ENCODE measurements around the gene AGRP.

AGRP gene

DNA sequence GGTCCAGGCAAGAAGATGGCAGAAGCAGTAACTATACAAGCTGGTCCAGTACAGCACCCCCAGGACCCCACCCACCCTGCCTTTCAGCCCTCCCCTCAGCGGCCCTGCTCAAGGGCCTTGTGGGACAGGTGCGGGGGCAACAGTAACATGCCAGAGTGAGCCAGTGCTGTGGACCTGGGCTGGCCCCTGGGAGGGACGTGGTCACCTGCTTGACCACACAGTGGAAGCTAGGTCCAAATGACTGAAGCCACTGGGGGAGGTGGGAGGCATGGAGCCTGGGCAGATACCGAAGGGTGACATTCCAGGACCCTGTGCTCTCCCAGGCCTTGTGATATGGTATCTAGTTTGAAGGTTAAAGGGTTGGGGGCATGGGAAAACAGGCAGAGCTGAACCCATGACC, 19.7 kb downstream of the AGRP start:
- peaks cover 22% of the 10 kb centered on the region for H3K36me3 ChIP-seq (ENCODE audit: control insufficient read depth, insufficient read depth, low read length)
- H3K4me1 ChIP-seq (ENCODE audit: control insufficient read depth, insufficient read depth, low read length, poor library complexity, severe bottlenecking) = no peaks in the 10 kb centered on the region
- H3K4me3 ChIP-seq (ENCODE audit: insufficient read depth, low read depth, low read length, poor library complexity, severe bottlenecking) = no peak overlapping the region
- no peak overlapping the region for H3K27ac ChIP-seq (ENCODE audit: insufficient read depth, low read length, poor library complexity, severe bottlenecking)
- H3K27me3 ChIP-seq (replicated peaks; ENCODE audit: control insufficient read depth, insufficient read depth, low read length, poor library complexity, severe bottlenecking) = no peaks in the 10 kb centered on the region
- no peak for DNase-seq
- no peaks in the 10 kb centered on the region for H3K9me3 ChIP-seq (ENCODE audit: control insufficient read depth, low read length)

DNA sequence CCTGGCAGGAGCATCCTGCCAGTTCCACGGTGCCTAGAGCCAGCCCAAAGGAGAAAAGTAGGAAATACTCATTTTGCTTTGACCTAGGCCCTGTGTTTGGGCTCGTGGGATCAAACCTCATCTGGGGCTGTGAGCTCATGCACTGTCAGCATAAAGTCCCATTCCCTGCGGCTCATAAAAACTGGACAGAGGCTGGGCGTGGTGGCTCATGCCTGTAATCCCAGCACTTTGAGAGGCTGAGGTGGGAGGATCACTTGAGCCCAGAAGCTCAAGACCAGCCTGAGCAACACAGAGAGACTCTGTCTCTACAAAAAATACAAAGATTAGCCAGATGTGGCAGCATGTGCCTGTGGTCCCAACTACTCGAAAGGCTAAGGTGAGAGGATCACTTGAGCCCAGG, 20.3 kb downstream of the AGRP start:
- Histone ChIP-seq H3K27me3 (replicated peaks; ENCODE audit: control insufficient read depth, insufficient read depth, low read length, poor library complexity, severe bottlenecking) (no peaks in the 10 kb centered on the region), H3K4me3 (ENCODE audit: insufficient read depth, low read depth, low read length, poor library complexity, severe bottlenecking) (no peak overlapping the region), H3K36me3 (ENCODE audit: control insufficient read depth, insufficient read depth, low read length) (peaks cover 22% of the 10 kb centered on the region), H3K9me3 (ENCODE audit: control insufficient read depth, low read length) (no peaks in the 10 kb centered on the region), H3K4me1 (ENCODE audit: control insufficient read depth, insufficient read depth, low read length, poor library complexity, severe bottlenecking) (no peaks in the 10 kb centered on the region), H3K27ac (ENCODE audit: insufficient read depth, low read length, poor library complexity, severe bottlenecking) (no peak overlapping the region)
- DNase-seq = no peak

DNA sequence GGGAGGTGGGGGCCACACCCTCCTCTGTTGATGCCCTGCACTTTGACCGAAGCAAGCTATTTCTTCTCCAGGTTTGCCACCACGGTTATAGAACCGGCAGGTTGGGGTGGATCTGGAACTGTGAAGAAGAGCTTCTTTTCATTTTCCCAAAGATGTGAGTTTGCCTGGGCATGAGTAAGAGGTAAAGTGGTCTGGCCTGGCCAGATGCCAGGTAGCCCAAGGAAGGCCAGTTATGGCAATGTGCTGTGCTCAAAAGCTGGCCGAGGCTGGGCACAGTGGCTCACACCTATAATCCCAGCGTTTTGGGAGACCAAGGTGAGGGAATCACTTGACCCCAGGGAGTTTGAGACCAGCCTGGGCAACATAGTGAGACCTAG, 21.1 kb downstream of the AGRP start:
- H3K27ac ChIP-seq (ENCODE audit: insufficient read depth, low read length, poor library complexity, severe bottlenecking) = no peak overlapping the region
- no peak for DNase-seq
- no peaks in the 10 kb centered on the region for H3K27me3 ChIP-seq (replicated peaks; ENCODE audit: control insufficient read depth, insufficient read depth, low read length, poor library complexity, severe bottlenecking)
- H3K4me3 ChIP-seq (ENCODE audit: insufficient read depth, low read depth, low read length, poor library complexity, severe bottlenecking) = no peak overlapping the region
- no peaks in the 10 kb centered on the region for H3K4me1 ChIP-seq (ENCODE audit: control insufficient read depth, insufficient read depth, low read length, poor library complexity, severe bottlenecking)
- no peaks in the 10 kb centered on the region for H3K9me3 ChIP-seq (ENCODE audit: control insufficient read depth, low read length)
- H3K36me3 ChIP-seq (ENCODE audit: control insufficient read depth, insufficient read depth, low read length) = peaks cover 25% of the 10 kb centered on the region

DNA sequence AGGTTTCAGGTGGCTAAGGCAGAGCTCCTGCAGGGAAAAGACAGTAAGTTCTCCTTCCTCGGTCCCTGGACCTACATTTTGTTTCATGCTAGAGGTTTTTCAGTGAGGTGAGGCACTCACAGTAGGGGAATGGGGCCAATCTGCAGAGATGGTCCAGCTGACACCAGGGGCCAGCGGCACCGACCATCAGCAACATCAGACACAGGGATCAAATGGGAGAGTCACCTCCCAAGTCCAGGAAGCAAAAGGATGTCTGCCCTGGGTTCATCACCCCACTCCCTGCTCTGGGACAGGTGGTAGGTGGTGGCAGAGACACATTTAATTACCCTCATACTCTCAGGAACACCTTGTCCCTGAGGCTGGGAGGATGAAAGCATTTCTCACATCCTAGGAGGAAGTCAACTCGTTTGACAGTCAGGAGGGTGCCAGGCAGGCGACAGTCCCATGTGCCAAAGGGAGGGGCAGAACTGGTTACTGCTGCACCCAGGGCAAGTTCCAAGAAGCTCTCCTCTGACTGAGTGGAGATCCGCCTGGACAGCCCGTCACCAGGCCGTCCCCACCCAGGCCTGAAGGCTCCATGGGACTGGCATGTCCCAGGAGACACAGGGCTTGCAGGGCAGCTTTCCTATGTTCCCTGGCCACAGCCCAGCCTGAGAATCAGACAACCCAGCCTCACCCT, 21.6 kb downstream of the AGRP start:
- Histone ChIP-seq H3K4me1 (ENCODE audit: control insufficient read depth, insufficient read depth, low read length, poor library complexity, severe bottlenecking) (no peaks in the 10 kb centered on the region), H3K36me3 (ENCODE audit: control insufficient read depth, insufficient read depth, low read length) (peaks cover 26% of the 10 kb centered on the region)

DNA sequence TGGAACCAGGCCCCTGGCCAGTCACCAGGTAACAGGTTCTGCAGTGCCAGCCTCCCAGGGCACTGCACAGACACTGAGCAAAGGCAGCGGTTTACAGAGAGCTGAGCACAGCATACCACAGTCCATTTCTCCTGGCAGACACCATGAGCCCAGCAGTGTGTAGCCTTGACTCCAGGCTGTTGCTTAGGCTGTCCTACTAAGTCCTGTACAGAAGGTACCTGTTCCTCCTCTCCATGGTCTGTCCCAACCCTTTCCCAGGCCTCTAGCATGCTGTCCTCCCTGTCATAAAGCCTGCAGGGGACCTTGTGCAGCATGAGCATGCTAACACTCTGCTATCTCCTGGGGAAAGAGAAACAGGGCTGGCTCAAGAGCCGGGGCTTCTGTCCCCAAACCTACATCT, 22.4 kb downstream of the AGRP start:
- no peaks in the 10 kb centered on the region for H3K4me1 ChIP-seq (ENCODE audit: control insufficient read depth, insufficient read depth, low read length, poor library complexity, severe bottlenecking)
- H3K27me3 ChIP-seq (replicated peaks; ENCODE audit: control insufficient read depth, insufficient read depth, low read length, poor library complexity, severe bottlenecking) = no peaks in the 10 kb centered on the region
- no peak for DNase-seq
- H3K36me3 ChIP-seq (ENCODE audit: control insufficient read depth, insufficient read depth, low read length) = peaks cover 26% of the 10 kb centered on the region
- no peak overlapping the region for H3K4me3 ChIP-seq (ENCODE audit: insufficient read depth, low read depth, low read length, poor library complexity, severe bottlenecking)
- H3K9me3 ChIP-seq (ENCODE audit: control insufficient read depth, low read length) = no peaks in the 10 kb centered on the region
- no peak overlapping the region for H3K27ac ChIP-seq (ENCODE audit: insufficient read depth, low read length, poor library complexity, severe bottlenecking)

More for the DNA sequence above, 21.6 kb downstream of the AGRP start:
- DNase-seq = no peak
- no peak overlapping the region for H3K27ac ChIP-seq (ENCODE audit: insufficient read depth, low read length, poor library complexity, severe bottlenecking)
- H3K27me3 ChIP-seq (replicated peaks; ENCODE audit: control insufficient read depth, insufficient read depth, low read length, poor library complexity, severe bottlenecking) = no peaks in the 10 kb centered on the region
- no peak overlapping the region for H3K4me3 ChIP-seq (ENCODE audit: insufficient read depth, low read depth, low read length, poor library complexity, severe bottlenecking)
- H3K9me3 ChIP-seq (ENCODE audit: control insufficient read depth, low read length) = no peaks in the 10 kb centered on the region

DNA sequence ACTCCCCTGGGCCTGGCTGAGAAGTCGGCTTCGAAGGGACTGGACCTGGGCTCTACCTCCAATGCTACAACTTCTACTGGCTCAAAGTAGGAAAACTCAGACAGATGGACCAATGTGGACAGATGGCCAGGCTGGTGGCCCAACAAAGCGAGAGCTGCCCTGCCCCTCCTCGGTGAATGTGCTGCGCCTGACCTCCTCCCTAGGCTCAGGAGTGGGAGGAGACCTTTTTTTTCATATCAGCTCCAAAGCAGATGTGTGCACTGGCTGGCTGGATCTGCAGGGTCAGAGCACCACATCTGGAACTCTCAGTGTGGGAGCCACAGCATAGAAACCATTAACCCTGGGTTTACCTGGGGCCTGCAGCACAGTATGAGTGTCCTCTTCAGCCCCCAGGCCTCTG, 23.2 kb downstream of the AGRP start:
- H3K4me3 ChIP-seq (ENCODE audit: insufficient read depth, low read depth, low read length, poor library complexity, severe bottlenecking) = no peak overlapping the region
- H3K9me3 ChIP-seq (ENCODE audit: control insufficient read depth, low read length) = no peaks in the 10 kb centered on the region
- DNase-seq = no peak
- H3K27me3 ChIP-seq (replicated peaks; ENCODE audit: control insufficient read depth, insufficient read depth, low read length, poor library complexity, severe bottlenecking) = no peaks in the 10 kb centered on the region
- no peaks in the 10 kb centered on the region for H3K4me1 ChIP-seq (ENCODE audit: control insufficient read depth, insufficient read depth, low read length, poor library complexity, severe bottlenecking)
- H3K27ac ChIP-seq (ENCODE audit: insufficient read depth, low read length, poor library complexity, severe bottlenecking) = no peak overlapping the region
- peaks cover 26% of the 10 kb centered on the region for H3K36me3 ChIP-seq (ENCODE audit: control insufficient read depth, insufficient read depth, low read length)

DNA sequence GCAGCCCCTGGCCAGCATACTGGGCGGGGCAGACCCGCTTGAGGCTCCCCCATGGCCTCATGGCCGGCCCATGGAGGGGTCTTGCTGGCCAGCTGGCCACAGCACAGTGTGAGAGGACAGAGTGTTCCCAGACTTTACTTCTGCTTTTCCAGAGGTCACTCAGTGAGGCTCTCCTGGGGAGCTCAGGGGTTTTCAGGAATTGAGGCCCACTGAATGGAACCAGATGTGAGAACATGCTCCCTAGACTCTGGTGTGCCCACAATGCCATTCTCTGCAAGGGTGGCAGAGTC, 23.5 kb downstream of the AGRP start:
- no peak overlapping the region for H3K27ac ChIP-seq (ENCODE audit: insufficient read depth, low read length, poor library complexity, severe bottlenecking)
- no peak overlapping the region for H3K4me3 ChIP-seq (ENCODE audit: insufficient read depth, low read depth, low read length, poor library complexity, severe bottlenecking)
- H3K36me3 ChIP-seq (ENCODE audit: control insufficient read depth, insufficient read depth, low read length) = peaks cover 26% of the 10 kb centered on the region
- H3K4me1 ChIP-seq (ENCODE audit: control insufficient read depth, insufficient read depth, low read length, poor library complexity, severe bottlenecking) = no peaks in the 10 kb centered on the region
- no peaks in the 10 kb centered on the region for H3K9me3 ChIP-seq (ENCODE audit: control insufficient read depth, low read length)
- no peak for DNase-seq
- no peaks in the 10 kb centered on the region for H3K27me3 ChIP-seq (replicated peaks; ENCODE audit: control insufficient read depth, insufficient read depth, low read length, poor library complexity, severe bottlenecking)

DNA sequence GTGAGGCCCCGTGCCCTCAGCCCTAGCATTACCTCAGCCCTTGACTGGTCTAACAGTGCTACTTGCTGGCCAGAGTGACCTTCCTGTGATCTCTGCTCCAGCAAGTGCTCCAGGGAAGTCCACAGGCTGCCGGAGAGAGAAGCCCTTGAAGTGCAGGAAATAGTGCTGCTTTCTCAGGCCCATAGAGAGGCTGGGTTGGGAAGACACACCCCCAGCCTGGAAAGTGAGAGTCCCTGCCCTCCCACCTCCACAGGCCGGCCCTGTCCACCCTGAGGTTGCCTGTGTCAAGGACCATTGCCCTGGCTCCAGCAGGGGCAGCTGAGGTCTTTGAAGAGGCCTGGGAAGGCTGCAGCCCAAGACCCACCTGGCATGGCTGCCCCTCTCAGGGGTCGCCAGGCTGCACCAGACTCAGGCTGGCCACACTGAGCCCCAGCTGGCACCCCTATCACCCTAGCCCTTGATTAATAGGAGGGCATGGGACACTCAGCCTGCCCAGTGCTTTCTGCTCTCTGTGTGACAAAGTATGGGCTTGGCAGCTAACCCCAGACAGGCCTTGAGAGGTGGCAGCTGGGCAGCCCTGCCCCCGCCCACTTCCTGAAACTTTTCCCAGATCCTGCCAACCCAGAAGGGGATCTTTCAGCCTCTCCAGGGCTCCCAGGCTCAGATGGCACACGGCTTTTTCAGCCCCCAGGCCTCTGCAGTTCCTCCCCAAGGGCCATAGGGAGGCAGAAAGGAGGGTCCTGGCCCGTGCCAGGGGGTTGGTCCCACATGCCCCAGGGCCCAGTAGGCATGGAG, 24.1 kb downstream of the AGRP start:
- Histone ChIP-seq H3K27ac (ENCODE audit: insufficient read depth, low read length, poor library complexity, severe bottlenecking) (no peak overlapping the region), H3K9me3 (ENCODE audit: control insufficient read depth, low read length) (no peaks in the 10 kb centered on the region), H3K4me1 (ENCODE audit: control insufficient read depth, insufficient read depth, low read length, poor library complexity, severe bottlenecking) (no peaks in the 10 kb centered on the region), H3K4me3 (ENCODE audit: insufficient read depth, low read depth, low read length, poor library complexity, severe bottlenecking) (no peak overlapping the region), H3K36me3 (ENCODE audit: control insufficient read depth, insufficient read depth, low read length) (peaks cover 26% of the 10 kb centered on the region), H3K27me3 (replicated peaks; ENCODE audit: control insufficient read depth, insufficient read depth, low read length, poor library complexity, severe bottlenecking) (no peaks in the 10 kb centered on the region)
- DNase-seq = no peak

DNA sequence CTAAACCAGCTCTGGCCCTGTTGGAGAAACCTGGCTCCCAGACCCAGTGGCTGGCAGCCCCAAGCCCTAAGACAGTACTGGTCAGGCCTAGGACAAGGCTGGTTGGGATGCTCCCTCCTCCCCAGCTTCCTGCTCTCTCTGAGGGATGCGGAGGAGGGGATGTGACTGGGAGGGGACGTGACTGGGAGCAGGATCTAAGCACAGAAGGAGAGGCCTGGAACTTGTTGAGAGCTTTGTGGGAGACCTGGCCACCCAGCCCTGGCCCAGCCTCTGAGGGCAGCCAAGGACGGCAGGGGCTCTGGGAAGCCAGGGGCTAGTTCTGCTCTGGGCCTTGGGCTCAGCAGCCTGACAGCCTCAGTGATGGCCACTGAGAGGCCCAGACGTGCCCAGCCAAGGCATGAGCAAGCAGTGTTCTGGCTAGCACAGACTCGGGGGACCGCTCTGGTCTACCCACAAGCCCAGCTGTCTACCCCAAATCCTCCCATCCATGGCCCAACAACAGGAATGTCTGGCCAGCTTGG, 25.2 kb downstream of the AGRP start:
- H3K4me3 ChIP-seq (ENCODE audit: insufficient read depth, low read depth, low read length, poor library complexity, severe bottlenecking) = no peak overlapping the region
- no peak for DNase-seq
- H3K9me3 ChIP-seq (ENCODE audit: control insufficient read depth, low read length) = no peaks in the 10 kb centered on the region

DNA sequence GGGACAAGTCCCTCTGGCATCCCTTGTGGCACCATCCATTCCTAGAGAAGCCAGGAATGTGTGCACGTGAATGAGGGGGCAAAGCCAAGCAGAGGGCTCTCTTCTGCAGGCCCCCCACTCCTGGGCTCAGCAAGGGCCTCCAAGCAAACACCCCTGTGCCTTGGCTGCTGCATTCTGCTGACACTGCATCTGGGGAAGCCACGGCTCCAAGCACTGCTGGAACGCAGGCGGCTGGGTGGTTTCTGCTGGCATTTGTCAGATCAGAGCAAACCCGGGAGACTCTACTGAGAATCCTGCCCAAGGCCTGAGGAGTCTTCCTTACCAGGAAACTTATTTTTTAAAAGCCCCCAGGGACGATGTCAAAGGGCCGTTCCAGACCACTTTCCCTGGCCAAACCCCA, 25.7 kb downstream of the AGRP start:
- Histone ChIP-seq H3K9me3 (ENCODE audit: control insufficient read depth, low read length) (no peaks in the 10 kb centered on the region), H3K36me3 (ENCODE audit: control insufficient read depth, insufficient read depth, low read length) (peaks cover 36% of the 10 kb centered on the region), H3K4me3 (ENCODE audit: insufficient read depth, low read depth, low read length, poor library complexity, severe bottlenecking) (no peak overlapping the region), H3K4me1 (ENCODE audit: control insufficient read depth, insufficient read depth, low read length, poor library complexity, severe bottlenecking) (no peaks in the 10 kb centered on the region), H3K27me3 (replicated peaks; ENCODE audit: control insufficient read depth, insufficient read depth, low read length, poor library complexity, severe bottlenecking) (no peaks in the 10 kb centered on the region), H3K27ac (ENCODE audit: insufficient read depth, low read length, poor library complexity, severe bottlenecking) (no peak overlapping the region)
- DNase-seq = no peak

More for the DNA sequence above, 25.2 kb downstream of the AGRP start:
- no peaks in the 10 kb centered on the region for H3K4me1 ChIP-seq (ENCODE audit: control insufficient read depth, insufficient read depth, low read length, poor library complexity, severe bottlenecking)
- H3K27me3 ChIP-seq (replicated peaks; ENCODE audit: control insufficient read depth, insufficient read depth, low read length, poor library complexity, severe bottlenecking) = no peaks in the 10 kb centered on the region
- H3K36me3 ChIP-seq (ENCODE audit: control insufficient read depth, insufficient read depth, low read length) = peaks cover 31% of the 10 kb centered on the region
- H3K27ac ChIP-seq (ENCODE audit: insufficient read depth, low read length, poor library complexity, severe bottlenecking) = no peak overlapping the region
